Measurements from ENCODE around the gene HSP90AA1.
A peak's percentile ranks its signal among the peaks of the same experiment; 100 is the strongest.
"Not testable (repeated sequence)": the region's sequence is repeated elsewhere in the genome, so short reads cannot be mapped to it uniquely, and the experiment has no call there.

HSP90AA1 gene

GRCh38 chr14:102086972-102087761, at the start of gene HSP90AA1:
Gene HSP90AA1 (minus strand): TSS chr14:102087044. CDS start chr14:102086378, 666 bp downstream.
- peak; percentile 93 to 97 for DNase-seq (ENCODE audit: low read depth in 2 of 2, low spot score in 1 of 2)

- not testable (repeated sequence) for DNase-seq (ENCODE audit: low read depth in 2 of 2, low spot score in 1 of 2)
Observed at GRCh38 chr14:102135456-102135855, 48.6 kb upstream of the HSP90AA1 start.

GRCh38 chr14:102134719-102135118, 47.9 kb upstream of the HSP90AA1 start:
- DNase-seq (ENCODE audit: low read depth in 2 of 2, low spot score in 1 of 2): not testable (repeated sequence)

- DNase-seq (ENCODE audit: low read depth in 2 of 2, low spot score in 1 of 2): not testable (repeated sequence)
Observed at GRCh38 chr14:102134021-102134420, 47.2 kb upstream of the HSP90AA1 start.

- no peak for DNase-seq (ENCODE audit: low read depth in 2 of 2, low spot score in 1 of 2)
Observed at GRCh38 chr14:102131741-102132140, 44.9 kb upstream of the HSP90AA1 start.

GRCh38 chr14:102126807-102127455, 40.1 kb upstream of the HSP90AA1 start:
- DNase-seq (ENCODE audit: low read depth in 2 of 2, low spot score in 1 of 2): no peak

- DNase-seq (ENCODE audit: low read depth in 2 of 2, low spot score in 1 of 2): no peak
Observed at GRCh38 chr14:102125546-102125945, 38.7 kb upstream of the HSP90AA1 start.

- DNase-seq (ENCODE audit: low read depth in 2 of 2, low spot score in 1 of 2): no peak
Observed at GRCh38 chr14:102124419-102124818, 37.6 kb upstream of the HSP90AA1 start.

GRCh38 chr14:102121567-102121966, 34.7 kb upstream of the HSP90AA1 start:
- DNase-seq (ENCODE audit: low read depth in 2 of 2, low spot score in 1 of 2): no peak

- no peak for DNase-seq (ENCODE audit: low read depth in 2 of 2, low spot score in 1 of 2)
Observed at GRCh38 chr14:102120888-102121287, 34.0 kb upstream of the HSP90AA1 start.

- DNase-seq (ENCODE audit: low read depth in 2 of 2, low spot score in 1 of 2): no peak
Observed at GRCh38 chr14:102117852-102118251, 31.0 kb upstream of the HSP90AA1 start.

- no peak for DNase-seq (ENCODE audit: low read depth in 2 of 2, low spot score in 1 of 2)
Observed at GRCh38 chr14:102116361-102117180, 29.7 kb upstream of the HSP90AA1 start.

GRCh38 chr14:102111101-102111500, 24.3 kb upstream of the HSP90AA1 start:
- DNase-seq (ENCODE audit: low read depth in 2 of 2, low spot score in 1 of 2): no peak

- DNase-seq (ENCODE audit: low read depth in 2 of 2, low spot score in 1 of 2): not testable (repeated sequence)
Observed at GRCh38 chr14:102109332-102109731, 22.5 kb upstream of the HSP90AA1 start.

- no peak for DNase-seq (ENCODE audit: low read depth in 2 of 2, low spot score in 1 of 2)
Observed at GRCh38 chr14:102105369-102105768, 18.5 kb upstream of the HSP90AA1 start.

- no peak for DNase-seq (ENCODE audit: low read depth in 2 of 2, low spot score in 1 of 2)
Observed at GRCh38 chr14:102103062-102103695, 16.3 kb upstream of the HSP90AA1 start.

GRCh38 chr14:102097441-102098135, 10.7 kb upstream of the HSP90AA1 start:
- DNase-seq (ENCODE audit: low read depth in 2 of 2, low spot score in 1 of 2): no peak

- DNase-seq (ENCODE audit: low read depth in 2 of 2, low spot score in 1 of 2): peak; percentile 50 to 59
Observed at GRCh38 chr14:102096569-102097188, 9.8 kb upstream of the HSP90AA1 start.

GRCh38 chr14:102095871-102096568, 9.2 kb upstream of the HSP90AA1 start:
- DNase-seq (ENCODE audit: low read depth in 2 of 2, low spot score in 1 of 2): no peak

Measured in stimulated activated CD8-positive, alpha-beta memory T cell treated with anti-CD3 and anti-CD28 coated beads, Interleukin-4, amount 100 ng/mL, for 1 hour (primary cell).